Measurements from ENCODE around the gene CNOT6. TPM values are rescaled to one million over a fixed set of nuclear protein-coding genes. Genes with fewer than 3 reads are reported as not detected.
"Not testable (repeated sequence)": the region's sequence is repeated elsewhere in the genome, so short reads cannot be mapped to it uniquely, and the experiment has no call there.

Gene CNOT6
- total RNA-seq, 4 donors from 2014 or later: 11.3 to 15.1 (median 13.2) TPM

DNA sequence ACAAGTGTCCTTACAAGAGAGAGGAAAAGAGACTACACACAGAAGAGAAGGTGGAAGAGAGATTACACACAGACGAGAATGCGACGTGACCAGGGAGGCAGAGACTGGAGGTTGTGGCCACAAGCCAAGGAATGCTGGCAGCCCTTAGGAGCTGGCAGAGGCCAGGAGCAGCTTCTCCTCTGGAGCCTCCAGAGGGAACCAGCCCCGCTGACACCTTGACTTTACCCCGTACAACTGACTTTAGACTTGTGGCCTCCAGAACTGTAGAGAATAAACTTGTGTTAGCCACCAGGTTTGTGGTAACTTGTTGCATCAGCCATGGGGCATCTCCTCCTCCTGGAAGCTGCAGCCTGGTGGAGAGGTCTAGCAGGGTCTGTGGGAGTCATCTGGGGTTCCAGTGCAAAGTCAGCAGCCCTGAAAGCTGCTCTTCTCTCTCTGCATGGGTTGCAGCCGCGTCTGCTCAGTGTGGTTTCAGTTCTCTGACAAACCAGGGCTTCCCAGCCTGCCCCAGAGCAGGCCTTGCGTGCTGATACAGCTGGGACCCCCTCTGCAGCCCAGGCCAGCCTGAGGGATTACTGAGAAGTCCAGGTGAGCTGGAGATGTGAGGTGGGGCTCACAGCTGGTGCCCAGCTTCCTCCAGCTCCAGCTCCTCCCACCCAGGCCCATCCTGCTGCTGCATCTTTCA, 30.8 kb upstream of the CNOT6 start:
- DNase-seq (ENCODE audit: low spot score): no peak
- TF ChIP-seq, protein P1, sequence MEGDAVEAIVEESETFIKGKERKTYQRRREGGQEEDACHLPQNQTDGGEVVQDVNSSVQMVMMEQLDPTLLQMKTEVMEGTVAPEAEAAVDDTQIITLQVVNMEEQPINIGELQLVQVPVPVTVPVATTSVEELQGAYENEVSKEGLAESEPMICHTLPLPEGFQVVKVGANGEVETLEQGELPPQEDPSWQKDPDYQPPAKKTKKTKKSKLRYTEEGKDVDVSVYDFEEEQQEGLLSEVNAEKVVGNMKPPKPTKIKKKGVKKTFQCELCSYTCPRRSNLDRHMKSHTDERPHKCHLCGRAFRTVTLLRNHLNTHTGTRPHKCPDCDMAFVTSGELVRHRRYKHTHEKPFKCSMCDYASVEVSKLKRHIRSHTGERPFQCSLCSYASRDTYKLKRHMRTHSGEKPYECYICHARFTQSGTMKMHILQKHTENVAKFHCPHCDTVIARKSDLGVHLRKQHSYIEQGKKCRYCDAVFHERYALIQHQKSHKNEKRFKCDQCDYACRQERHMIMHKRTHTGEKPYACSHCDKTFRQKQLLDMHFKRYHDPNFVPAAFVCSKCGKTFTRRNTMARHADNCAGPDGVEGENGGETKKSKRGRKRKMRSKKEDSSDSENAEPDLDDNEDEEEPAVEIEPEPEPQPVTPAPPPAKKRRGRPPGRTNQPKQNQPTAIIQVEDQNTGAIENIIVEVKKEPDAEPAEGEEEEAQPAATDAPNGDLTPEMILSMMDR (IDR thresholded peaks at IDR 0.05): no peak
- ATAC-seq (ENCODE audit: low FRiP score): no peak

GRCh38 chr5:180463916-180464602, 30.1 kb upstream of the CNOT6 start:
- TF ChIP-seq, protein P1 (IDR thresholded peaks at IDR 0.05): no peak
- DNase-seq (ENCODE audit: low spot score) (no peak), ATAC-seq (ENCODE audit: low FRiP score) (no peak)

DNA sequence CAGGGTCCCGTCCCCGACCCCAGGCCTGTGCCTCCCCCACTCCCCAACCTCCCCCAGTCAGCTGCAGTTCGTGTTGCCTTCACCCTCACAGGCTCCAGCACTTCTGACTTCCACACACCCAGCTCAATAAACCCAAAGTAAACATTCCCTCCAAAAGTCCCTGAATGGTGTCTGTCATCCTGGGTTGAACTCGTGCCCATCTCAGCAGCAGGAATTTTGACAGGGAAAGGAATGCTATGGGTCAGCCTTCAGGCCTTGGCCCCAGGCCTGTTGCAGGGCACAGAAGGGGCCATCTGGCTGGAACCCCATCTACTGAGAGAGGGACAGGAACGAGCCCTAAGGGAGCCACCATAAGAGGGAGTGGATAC, 29.6 kb upstream of the CNOT6 start:
- no peak for ATAC-seq (ENCODE audit: low FRiP score)

DNA sequence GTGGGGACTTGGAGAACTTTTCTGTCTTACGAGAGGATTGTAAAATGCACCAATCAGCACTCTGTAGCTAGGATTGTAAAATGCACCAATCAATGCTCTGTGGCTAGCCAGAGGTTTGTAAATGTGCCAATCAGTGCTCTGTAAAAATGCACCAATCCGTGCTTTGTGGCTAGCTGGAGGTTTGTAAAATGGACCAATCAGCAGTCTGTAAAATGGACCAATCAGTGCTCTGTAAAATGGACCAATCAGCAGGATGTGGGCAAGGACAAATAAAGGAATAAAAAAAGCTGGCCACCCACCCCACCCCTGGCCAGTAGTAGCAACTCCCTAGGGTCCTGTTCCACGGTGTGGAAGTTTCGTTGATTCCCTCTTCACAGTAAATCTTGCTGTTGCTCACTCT, 29.1 kb upstream of the CNOT6 start:
- ATAC-seq (ENCODE audit: low FRiP score): not testable (repeated sequence)

More for the DNA sequence above, 29.6 kb upstream of the CNOT6 start:
- TF ChIP-seq, protein P1 (IDR thresholded peaks at IDR 0.05): no peak
- no peak for DNase-seq (ENCODE audit: low spot score)

DNA sequence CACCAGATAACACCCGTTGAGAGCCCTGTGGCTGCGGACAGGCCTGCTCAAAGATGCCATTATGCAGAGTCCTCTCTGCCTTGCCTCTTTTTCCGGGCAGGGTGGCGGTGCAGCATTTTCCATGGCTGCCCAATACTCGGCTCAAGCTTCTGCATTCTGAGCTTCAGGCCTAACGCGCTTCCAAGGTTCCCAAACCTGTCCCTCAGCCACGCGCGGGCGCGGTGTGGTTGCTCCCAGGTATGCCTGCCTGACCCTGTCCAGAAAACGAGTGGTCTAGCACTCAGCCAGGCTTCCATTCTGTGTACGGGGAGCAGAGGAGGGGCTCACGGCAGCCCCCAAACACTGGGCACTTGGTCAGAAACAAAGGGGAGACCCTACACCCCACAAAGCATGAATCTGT, 27.9 kb upstream of the CNOT6 start:
- no peak for DNase-seq (ENCODE audit: low spot score)
- TF ChIP-seq, protein P1 (IDR thresholded peaks at IDR 0.05): no peak

More for the DNA sequence above, 29.1 kb upstream of the CNOT6 start:
- not testable (repeated sequence) for DNase-seq (ENCODE audit: low spot score)

DNA sequence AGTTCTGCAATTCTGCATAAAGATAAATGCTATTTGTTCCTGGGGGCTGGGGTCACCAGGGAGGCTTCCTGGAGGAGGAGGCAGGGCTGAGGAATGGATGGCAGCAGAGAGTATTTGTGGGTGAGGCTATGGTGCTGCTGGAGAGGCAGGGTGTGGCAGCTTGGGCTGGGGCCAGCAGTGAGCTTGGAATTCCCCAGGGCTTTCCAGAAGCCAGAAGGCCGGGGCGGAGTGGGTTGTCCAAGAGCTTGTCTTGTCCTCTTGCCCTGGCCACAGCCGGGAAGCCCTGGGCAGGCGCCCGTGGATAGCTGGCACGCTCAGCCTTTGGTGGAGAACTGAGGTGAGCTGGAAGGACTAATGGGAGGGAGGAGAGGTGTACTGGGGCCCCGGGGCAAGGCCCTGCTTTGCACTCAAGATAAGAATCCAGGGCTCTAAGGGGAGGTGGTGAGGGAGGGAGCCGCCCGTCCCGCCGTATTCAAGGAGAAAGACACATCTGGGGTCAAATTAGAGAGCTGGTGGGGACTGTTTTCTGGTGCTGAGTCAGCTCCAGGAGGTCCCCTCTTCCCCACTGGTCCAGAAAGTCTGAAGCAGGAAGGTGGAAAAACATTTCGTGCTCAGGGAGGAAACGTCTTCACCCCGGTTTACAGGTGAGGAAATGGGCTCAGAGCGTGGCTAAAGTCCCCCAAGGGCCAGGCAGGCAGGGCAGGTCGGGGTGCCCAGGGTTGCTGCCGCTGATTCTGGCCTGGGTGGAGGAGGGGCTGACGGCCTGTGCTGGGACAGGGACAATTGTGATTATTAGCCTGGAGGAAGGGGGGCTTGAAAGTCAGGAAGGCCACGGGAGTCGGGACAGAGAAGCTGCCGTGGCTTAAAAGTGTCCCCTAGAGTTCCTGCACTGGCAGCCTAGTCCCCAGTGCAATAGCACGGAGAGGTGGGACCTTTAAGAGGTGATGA, 26.9 kb upstream of the CNOT6 start:
- TF ChIP-seq, protein P1 (IDR thresholded peaks at IDR 0.05): no peak
- peak; percentile 78 for ATAC-seq (ENCODE audit: low FRiP score)
- no peak for DNase-seq (ENCODE audit: low spot score)

More for the DNA sequence above, 27.9 kb upstream of the CNOT6 start:
- ATAC-seq (ENCODE audit: low FRiP score): no peak
